ENCODE results near the gene DKK2.

DNA sequence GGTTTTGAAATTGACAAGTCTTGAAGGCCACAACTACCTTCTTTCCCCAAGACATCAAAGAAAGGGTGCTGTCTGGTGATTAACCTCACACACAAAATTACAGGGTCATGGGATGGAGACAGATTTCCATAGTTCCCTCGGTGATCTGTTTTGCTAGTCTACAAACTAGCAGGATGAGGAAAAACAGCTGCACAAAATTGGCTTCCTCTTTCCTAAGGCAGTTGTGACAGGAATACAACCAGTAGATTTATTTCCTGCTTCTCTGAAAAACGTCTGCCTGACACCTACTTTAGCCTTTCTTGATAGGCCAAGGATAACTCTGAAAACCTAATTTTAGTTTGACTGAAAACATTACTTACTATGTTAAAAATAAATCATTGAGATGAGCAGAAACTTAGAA lies 39.6 kb downstream of the DKK2 start:
- TF ChIP-seq RAD21 (IDR thresholded peaks at IDR 0.05; ENCODE audit: low read depth) (no peak), FOXM1 (IDR thresholded peaks at IDR 0.05; ENCODE audit: borderline replicate concordance, low read depth) (no peak)
- TF ChIP-seq, protein P1, sequence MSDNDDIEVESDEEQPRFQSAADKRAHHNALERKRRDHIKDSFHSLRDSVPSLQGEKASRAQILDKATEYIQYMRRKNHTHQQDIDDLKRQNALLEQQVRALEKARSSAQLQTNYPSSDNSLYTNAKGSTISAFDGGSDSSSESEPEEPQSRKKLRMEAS (IDR thresholded peaks at IDR 0.05), result no peak

Data from Ishikawa (cell line).